ENCODE results near the gene PCDHB1. TPM values are rescaled to one million over a fixed set of nuclear protein-coding genes. Genes with fewer than 3 reads are reported as not detected.

Gene PCDHB1
- total RNA-seq, 1 experiment from 2014 or later: 0.07 TPM

DNA sequence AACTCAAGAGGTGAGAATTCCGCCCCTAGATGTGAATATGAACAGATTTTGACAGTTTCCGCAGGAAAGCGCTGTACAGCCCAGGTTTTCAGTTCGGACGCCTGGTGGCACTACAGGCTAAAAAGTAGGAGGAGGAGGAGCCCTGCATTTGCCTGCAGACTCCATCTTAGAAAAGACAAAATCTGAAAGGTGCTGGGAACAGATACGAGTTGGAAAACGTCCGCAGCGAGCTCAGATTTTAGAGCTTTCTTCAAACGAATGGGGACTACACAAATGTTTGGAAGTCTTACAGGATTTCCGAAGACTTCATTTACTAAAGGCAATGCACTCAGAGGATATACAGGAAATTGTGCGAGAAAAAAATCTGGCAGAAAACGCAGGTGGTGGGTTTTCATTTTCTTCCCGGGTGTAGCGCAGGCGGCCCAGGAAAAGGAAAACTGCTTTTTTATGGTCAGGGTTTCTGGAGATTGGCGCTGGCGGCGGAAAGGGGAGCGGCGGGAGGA, 33.4 kb downstream of the PCDHB1 start:
- TF ChIP-seq CTCF (conservative IDR thresholded peaks at IDR 0.05): peak; percentile 79
- H3K4me2 ChIP-seq (ENCODE audit: insufficient read depth, insufficient read length, low read length): peak overlapping the region; percentile 72
- peak overlapping the region; percentile 93 for H3K9ac ChIP-seq (ENCODE audit: extremely low read depth, insufficient read length, low read length)
- no peak overlapping the region; the same call in 1 of the 2 replicates for H3K4ac ChIP-seq (ENCODE audit: low read depth, low read length)
- H2BK5ac ChIP-seq (ENCODE audit: insufficient read length, low read length): no peak overlapping the region
- H2BK120ac ChIP-seq (ENCODE audit: low read depth, low read length, poor library complexity, severe bottlenecking): peak overlapping the region; percentile 67
- H2BK12ac ChIP-seq (ENCODE audit: insufficient read length, low read depth, low read length): no peak overlapping the region
- peak overlapping the region; percentile 99 for H2AFZ ChIP-seq (ENCODE audit: low read length)
- no CpG with 5 or more reads among the region's 21 CpGs for WGBS (ENCODE audit: extremely low coverage, insufficient read length, low lambda C conversion rate)
- peak overlapping the region; percentile 20 to 79; a peak in 3 of 5 replicates for H3K4me3 Mint-ChIP-seq
- H3K36me3 Mint-ChIP-seq (ENCODE audit: insufficient read depth in 1 of 3, low read depth in 3 of 3): peaks cover 0 to 6% (median 4%) of the 10 kb centered on the region in 3 experiments; a peak in 3 of 7 replicates
- H2BK15ac ChIP-seq (ENCODE audit: low read depth, low read length): no peak overlapping the region
- no peak overlapping the region for H4K91ac ChIP-seq (ENCODE audit: insufficient read length, low read depth, low read length)
- H3K27ac ChIP-seq (ENCODE audit: insufficient read length, low read depth, low read length): no peak overlapping the region
- H3K27me3 Mint-ChIP-seq (ENCODE audit: low read depth): peaks cover 2% of the 10 kb centered on the region; the same call in 1 of the 2 replicates
- no peak overlapping the region for H4K5ac ChIP-seq (ENCODE audit: insufficient read length, low read depth, low read length)
- H2BK20ac ChIP-seq (ENCODE audit: low read depth, low read length, poor library complexity, severe bottlenecking): peak overlapping the region; percentile 100
- H4K8ac ChIP-seq (replicated peaks; ENCODE audit: insufficient read length, low read depth, low read length): no peak overlapping the region
- H4K20me1 ChIP-seq (ENCODE audit: control insufficient read depth, insufficient read depth, insufficient read length): no peaks in the 10 kb centered on the region
- DNase-seq: peak; percentile 73
- H3K27ac Mint-ChIP-seq: peak overlapping the region; percentile 46 to 99 (median 91); a peak in 4 of 7 replicates
- no peaks in the 10 kb centered on the region for H3K79me1 ChIP-seq (ENCODE audit: insufficient read depth, low read depth, low read length, poor library complexity, severe bottlenecking)
- no peak overlapping the region for H3K23ac ChIP-seq (ENCODE audit: insufficient read length, low read depth, low read length)
- H3T11ph ChIP-seq (ENCODE audit: low read length): peak overlapping the region; percentile 98
- H2AK5ac ChIP-seq (ENCODE audit: insufficient read length, low read length): no peak overlapping the region
- no peaks in the 10 kb centered on the region for H3K79me2 ChIP-seq (ENCODE audit: insufficient read depth, low read length)
- no peaks in the 10 kb centered on the region; the same call in 1 of the 2 replicates for H3K4me1 ChIP-seq (ENCODE audit: insufficient read depth, low read length)
- H3K27me3 ChIP-seq (ENCODE audit: insufficient read depth, low read length): no peaks in the 10 kb centered on the region
- peak overlapping the region; percentile 89; the same call in 1 of the 2 replicates for H3K14ac ChIP-seq (ENCODE audit: insufficient read depth, low read length)
- H3K9me3 Mint-ChIP-seq: peaks cover 0 to 4% of the 10 kb centered on the region in 2 experiments; a peak in 1 of 5 replicates
- H3K56ac ChIP-seq (ENCODE audit: insufficient read length, low read depth, low read length): no peak overlapping the region
- H3K4me1 Mint-ChIP-seq: peaks cover 4 to 6% of the 10 kb centered on the region in 2 experiments; a peak in 3 of 4 replicates
- peaks cover 4% of the 10 kb centered on the region for H3K23me2 ChIP-seq (ENCODE audit: insufficient read length, low read depth, low read length, poor library complexity, severe bottlenecking)
- H3K9me3 ChIP-seq (ENCODE audit: control insufficient read depth, low read depth, low read length): no peaks in the 10 kb centered on the region
- H3K18ac ChIP-seq (ENCODE audit: insufficient read length, low read depth, low read length): peak overlapping the region; percentile 82
